ENCODE measurements around the gene CLRN3. TPM values are rescaled to one million over a fixed set of nuclear protein-coding genes. Genes with fewer than 3 reads are reported as not detected.

The CLRN3 gene
- total and polyA plus RNA-seq, 2 of the 8 experiments (the other 6 are each of a cell fraction or from before 2014, with no cell fraction given): not detected

- TF ChIP-seq ZNF274 (IDR thresholded peaks at IDR 0.05; ENCODE audit: borderline replicate concordance, extremely low read depth, low read length) (no peak), SRF (IDR thresholded peaks at IDR 0.05; ENCODE audit: low read depth, low read length) (no peak), SIRT6 (IDR thresholded peaks at IDR 0.05; ENCODE audit: low read length) (no peak)
Measured at GRCh38 chr10:127897177-127897576, 4.4 kb upstream of the CLRN3 start (continued).

Data from H1 (cell line).